ENCODE data around the gene CSF1. TPM values are rescaled to one million over a fixed set of nuclear protein-coding genes. Genes with fewer than 3 reads are reported as not detected.

CSF1 gene
- total RNA-seq, 2 donors from 2014 or later: 14.1 to 18.1 TPM

- H3K9me3 ChIP-seq: no peaks in the 10 kb centered on the region
- no peaks in the 10 kb centered on the region for H3K36me3 ChIP-seq
- H3K27me3 ChIP-seq: no peaks in the 10 kb centered on the region
- H3K9ac ChIP-seq (ENCODE audit: low read depth in 2 of 2, low read length in 2 of 2): no peak overlapping the region
- no peak for DNase-seq
- intact Hi-C loops (cut with DNase I): loop anchor here (5.0 kb wide), 1 partner anchor 48 kb away; no protein-coding TSS in a partner anchor
- no peak overlapping the region for H3K4me3 ChIP-seq
- no peak overlapping the region for H3K27ac ChIP-seq
- H3K4me1 ChIP-seq: peaks cover 10% of the 10 kb centered on the region
- no peak for TF ChIP-seq CTCF (IDR thresholded peaks at IDR 0.05)
Measured at GRCh38 chr1:109975718-109976117, 65.1 kb downstream of the CSF1 start.

- peaks cover 11% of the 10 kb centered on the region for H3K4me1 ChIP-seq
- no peaks in the 10 kb centered on the region for H3K27me3 ChIP-seq
- H3K4me3 ChIP-seq: no peak overlapping the region
- DNase-seq: no peak
- H3K9ac ChIP-seq (ENCODE audit: low read depth in 2 of 2, low read length in 2 of 2): no peak overlapping the region
- H3K9me3 ChIP-seq: no peaks in the 10 kb centered on the region
- no peak overlapping the region for H3K27ac ChIP-seq
- no peaks in the 10 kb centered on the region for H3K36me3 ChIP-seq
- intact Hi-C loops (cut with DNase I): loop anchor here (5.0 kb wide), 1 partner anchor 49 kb away; no protein-coding TSS in a partner anchor
- TF ChIP-seq CTCF (IDR thresholded peaks at IDR 0.05): no peak
Measured at GRCh38 chr1:109976762-109977161, 66.1 kb downstream of the CSF1 start.

GRCh38 chr1:109977225-109977624, 66.6 kb downstream of the CSF1 start:
- Histone ChIP-seq H3K27ac (no peak overlapping the region), H3K27me3 (no peaks in the 10 kb centered on the region), H3K9me3 (no peaks in the 10 kb centered on the region), H3K4me1 (peaks cover 11% of the 10 kb centered on the region), H3K9ac (ENCODE audit: low read depth in 2 of 2, low read length in 2 of 2) (no peak overlapping the region), H3K4me3 (no peak overlapping the region), H3K36me3 (no peaks in the 10 kb centered on the region)
- intact Hi-C loops (cut with DNase I): loop anchor here (5.0 kb wide), 1 partner anchor 50 kb away; no protein-coding TSS in a partner anchor
- TF ChIP-seq CTCF (IDR thresholded peaks at IDR 0.05): no peak
- no peak for DNase-seq

GRCh38 chr1:109977657-109978378, 67.2 kb downstream of the CSF1 start:
- H3K36me3 ChIP-seq: no peaks in the 10 kb centered on the region
- no peaks in the 10 kb centered on the region for H3K9me3 ChIP-seq
- TF ChIP-seq CTCF (IDR thresholded peaks at IDR 0.05): no peak
- H3K27ac ChIP-seq: no peak overlapping the region
- no peak overlapping the region for H3K4me3 ChIP-seq
- no peak overlapping the region for H3K9ac ChIP-seq (ENCODE audit: low read depth in 2 of 2, low read length in 2 of 2)
- no peaks in the 10 kb centered on the region for H3K27me3 ChIP-seq
- H3K4me1 ChIP-seq: peaks cover 11% of the 10 kb centered on the region
- intact Hi-C loops (cut with DNase I): loop anchor here (5.0 kb wide), 1 partner anchor 51 kb away; no protein-coding TSS in a partner anchor
- DNase-seq: no peak

- Histone ChIP-seq H3K36me3 (no peaks in the 10 kb centered on the region), H3K9me3 (no peaks in the 10 kb centered on the region), H3K4me3 (no peak overlapping the region), H3K27ac (no peak overlapping the region), H3K4me1 (peaks cover 11% of the 10 kb centered on the region), H3K9ac (ENCODE audit: low read depth in 2 of 2, low read length in 2 of 2) (no peak overlapping the region), H3K27me3 (no peaks in the 10 kb centered on the region)
- intact Hi-C loops (cut with DNase I): loop anchor here (5.0 kb wide), 1 partner anchor 52 kb away; no protein-coding TSS in a partner anchor
- DNase-seq: no peak
- no peak for TF ChIP-seq CTCF (IDR thresholded peaks at IDR 0.05)
Measured at GRCh38 chr1:109978761-109979488, 68.3 kb downstream of the CSF1 start.
